ENCODE data around the gene SGCA. TPM values are rescaled to one million over a fixed set of nuclear protein-coding genes. Genes with fewer than 3 reads are reported as not detected.
A peak's percentile ranks its signal among the peaks of the same experiment; 100 is the strongest.

The SGCA gene
- total and polyA plus RNA-seq, 12 donors, result 0.28 to 5.5 (median 1.6) TPM; not detected in 4

- Histone ChIP-seq H3K36me3 (replicated peaks in 1 of 2) (peaks cover 0 to 6% of the 10 kb centered on the region in 2 donors), H3K4me3 (no peak overlapping the region), H3K27ac (no peak overlapping the region), H3K4me1 (replicated peaks in 1 of 2) (no peaks in the 10 kb centered on the region), H3K27me3 (no peaks in the 10 kb centered on the region), H3K9me3 (replicated peaks in 1 of 3) (no peaks in the 10 kb centered on the region)
- intact Hi-C loops (cut with DNase I), result no loop called here
- no peak for TF ChIP-seq POLR2A (IDR thresholded peaks at IDR 0.05)
- no peak for TF ChIP-seq CTCF (IDR thresholded peaks at IDR 0.05)
- DNase-seq, result no peak
- WGBS, 4 donors, result 75 to 83% (median 77%) methylated on average over 12 to 31 of the region's 31 CpGs
Observed at GRCh38 chr17:50185631-50186471, 20.0 kb downstream of the SGCA start.

GRCh38 chr17:50186661-50187393 is 21.0 kb downstream of the SGCA start:
- Histone ChIP-seq H3K4me1 (replicated peaks in 1 of 2) (no peaks in the 10 kb centered on the region), H3K36me3 (replicated peaks in 1 of 2) (peaks cover 0 to 7% of the 10 kb centered on the region in 2 donors)
- intact Hi-C loops (cut with DNase I), result no loop called here

GRCh38 chr17:50187394-50187725 is 21.6 kb downstream of the SGCA start:
- 61 to 81% (median 69%) methylated on average over 4 of the region's 4 CpGs for WGBS, 4 donors
- DNase-seq, result no peak
- peak overlapping the region in 1 of 5 donors; percentile 22 for H3K27ac ChIP-seq
- no peaks in the 10 kb centered on the region for H3K9me3 ChIP-seq (replicated peaks in 1 of 3)
- intact Hi-C loops (cut with DNase I), result no loop called here
- no peak overlapping the region for H3K4me3 ChIP-seq
- H3K27me3 ChIP-seq, result no peaks in the 10 kb centered on the region
- peaks cover 0 to 7% of the 10 kb centered on the region in 2 donors for H3K36me3 ChIP-seq (replicated peaks in 1 of 2)
- no peaks in the 10 kb centered on the region for H3K4me1 ChIP-seq (replicated peaks in 1 of 2)
- TF ChIP-seq CTCF (IDR thresholded peaks at IDR 0.05) (no peak), POLR2A (IDR thresholded peaks at IDR 0.05) (no peak)

More at GRCh38 chr17:50186661-50187393, 21.0 kb downstream of the SGCA start:
- DNase-seq, result no peak
- WGBS, 4 donors, result 72 to 85% (median 81%) methylated on average over 12 to 24 of the region's 24 CpGs
- Histone ChIP-seq H3K27ac (peak overlapping the region in 1 of 5 donors; percentile 22), H3K4me3 (no peak overlapping the region), H3K27me3 (no peaks in the 10 kb centered on the region), H3K9me3 (replicated peaks in 1 of 3) (no peaks in the 10 kb centered on the region)
- TF ChIP-seq POLR2A (IDR thresholded peaks at IDR 0.05) (no peak), CTCF (IDR thresholded peaks at IDR 0.05) (no peak)

- intact Hi-C loops (cut with DNase I), result no loop called here
- H3K4me1 ChIP-seq (replicated peaks in 1 of 2), result no peaks in the 10 kb centered on the region
Observed at GRCh38 chr17:50187751-50188530, 22.1 kb downstream of the SGCA start.

More at GRCh38 chr17:50187751-50188530, 22.1 kb downstream of the SGCA start:
- Histone ChIP-seq H3K9me3 (replicated peaks in 1 of 3) (no peaks in the 10 kb centered on the region), H3K27ac (no peak overlapping the region), H3K27me3 (no peaks in the 10 kb centered on the region), H3K36me3 (replicated peaks in 1 of 2) (peaks cover 0 to 10% of the 10 kb centered on the region in 2 donors), H3K4me3 (no peak overlapping the region)
- 77 to 93% (median 82%) methylated on average over 15 to 17 of the region's 17 CpGs for WGBS, 4 donors
- TF ChIP-seq POLR2A (IDR thresholded peaks at IDR 0.05) (no peak), CTCF (IDR thresholded peaks at IDR 0.05) (no peak)
- no peak for DNase-seq
